HG03139 (cell line): Measurements from ENCODE around the gene FAM53A.

Experiments used
- ATAC-seq: cut with Tn5 transposase; IDR thresholded peaks from one replicate; pipeline ENCODE4 v1.9.1; 2021; ENCODE audit not compliant: unreplicated experiment

Gene FAM53A

DNA sequence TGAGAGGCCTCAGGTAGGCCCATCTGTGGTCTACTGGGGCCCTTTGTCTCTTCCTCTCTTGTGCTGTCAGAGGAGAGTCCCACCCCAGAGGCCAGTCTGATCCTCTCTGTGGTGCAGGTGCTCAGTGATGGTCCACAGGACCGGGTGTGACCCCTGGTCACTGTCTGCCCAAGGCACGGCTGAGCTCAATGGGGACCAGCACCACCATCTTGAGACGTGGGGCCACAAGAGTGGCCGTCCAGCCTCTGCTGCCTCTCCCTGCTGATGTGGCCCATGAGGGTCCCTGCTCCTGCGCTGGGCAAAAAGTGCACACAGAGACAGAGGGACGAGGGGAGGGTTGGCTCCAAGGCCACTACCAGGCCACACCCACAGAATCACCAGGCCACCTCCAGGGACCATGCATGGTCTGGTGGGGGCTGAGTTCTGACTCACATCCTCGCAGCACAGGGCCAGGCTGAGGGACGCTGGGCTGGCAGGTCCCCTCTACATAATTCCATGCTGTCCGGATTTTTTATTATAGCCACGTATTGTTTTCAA is 88.3 kb downstream of the FAM53A start:
- no peak for ATAC-seq

DNA sequence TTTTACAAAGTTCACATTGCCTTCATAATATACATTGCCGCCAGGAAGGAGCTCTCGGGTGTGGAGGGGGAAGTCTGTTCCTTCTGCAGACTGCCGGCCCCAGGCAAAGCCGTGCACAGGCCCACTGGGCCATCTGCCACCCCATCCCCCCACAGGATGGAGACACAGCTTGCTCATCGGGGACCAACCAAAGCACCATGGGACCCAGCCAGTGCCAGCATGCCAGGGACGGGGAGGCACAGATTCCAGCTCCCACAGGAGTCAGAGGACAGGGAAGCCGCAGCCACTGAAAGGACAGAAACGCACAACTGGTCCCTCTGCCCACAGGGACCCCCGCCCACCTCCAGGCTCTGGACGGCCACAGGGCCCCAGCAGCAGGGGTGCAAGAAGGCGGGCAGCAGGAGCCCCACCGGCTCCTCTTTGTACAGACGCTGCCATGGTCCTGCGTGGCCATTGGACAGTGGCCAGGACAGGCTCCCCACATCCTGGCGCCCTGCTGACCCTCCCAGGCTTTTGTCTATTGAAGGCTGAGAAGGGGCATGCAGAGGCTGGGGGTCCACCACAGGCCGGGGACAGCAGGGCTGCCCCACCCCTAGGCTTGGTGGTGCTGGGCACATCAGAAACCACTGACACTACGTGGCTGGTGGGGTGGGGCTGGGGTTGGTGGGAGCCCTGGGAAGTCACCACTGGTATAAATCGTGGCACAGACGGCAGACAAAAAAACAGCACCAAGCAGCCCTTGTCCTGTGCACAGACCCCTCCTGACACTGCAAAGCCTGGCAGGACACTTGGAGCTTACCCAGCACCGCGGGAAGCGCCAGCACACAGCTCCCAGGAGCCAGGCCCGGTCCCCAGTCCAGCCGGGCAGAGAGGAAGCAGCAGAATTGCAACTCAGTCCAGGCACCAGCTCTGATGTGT is 89.0 kb downstream of the FAM53A start:
- no peak for ATAC-seq

DNA sequence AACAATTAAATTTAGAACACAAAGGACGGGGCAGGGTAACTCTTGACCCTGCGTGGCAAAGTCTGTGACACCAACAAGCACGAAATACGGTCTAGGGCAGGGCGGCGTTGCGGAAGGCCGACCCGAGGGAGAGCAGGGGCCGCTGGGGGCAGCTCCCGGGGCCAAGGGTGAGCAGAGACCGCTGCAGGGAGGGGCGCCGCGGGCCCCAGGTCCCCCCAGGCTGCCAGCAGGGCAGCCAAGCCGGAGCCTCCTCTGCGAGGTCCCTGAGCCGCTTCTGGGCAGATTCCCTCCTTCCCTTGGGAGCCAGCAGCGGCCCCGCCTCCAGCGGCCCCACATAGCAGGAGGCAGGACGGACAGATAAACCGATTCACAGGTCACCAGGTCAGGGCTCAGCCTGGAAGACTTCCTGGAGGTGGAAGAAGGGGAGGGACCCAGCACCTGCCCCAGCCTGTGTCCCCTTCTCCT is 90.2 kb downstream of the FAM53A start:
- no peak for ATAC-seq

DNA sequence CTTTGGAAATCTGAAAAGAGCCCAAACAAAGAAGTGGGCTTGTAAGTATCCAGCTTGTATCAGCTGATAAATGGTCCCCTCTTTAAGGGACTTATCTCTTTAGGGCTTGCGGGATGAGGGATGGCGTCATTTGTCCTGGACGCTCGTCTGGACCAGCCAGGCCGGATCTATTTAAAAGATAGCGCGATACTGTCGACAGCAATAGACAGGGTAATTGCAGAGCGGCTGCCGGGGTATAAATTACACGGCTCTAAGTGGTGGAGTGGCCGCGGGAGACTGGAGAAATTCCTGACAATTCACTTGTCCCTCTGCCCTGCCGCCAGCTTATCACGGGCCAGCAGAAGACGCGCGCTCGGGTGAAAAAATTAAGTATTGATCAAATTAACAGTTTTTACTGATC is 90.7 kb downstream of the FAM53A start:
- ATAC-seq = no peak

DNA sequence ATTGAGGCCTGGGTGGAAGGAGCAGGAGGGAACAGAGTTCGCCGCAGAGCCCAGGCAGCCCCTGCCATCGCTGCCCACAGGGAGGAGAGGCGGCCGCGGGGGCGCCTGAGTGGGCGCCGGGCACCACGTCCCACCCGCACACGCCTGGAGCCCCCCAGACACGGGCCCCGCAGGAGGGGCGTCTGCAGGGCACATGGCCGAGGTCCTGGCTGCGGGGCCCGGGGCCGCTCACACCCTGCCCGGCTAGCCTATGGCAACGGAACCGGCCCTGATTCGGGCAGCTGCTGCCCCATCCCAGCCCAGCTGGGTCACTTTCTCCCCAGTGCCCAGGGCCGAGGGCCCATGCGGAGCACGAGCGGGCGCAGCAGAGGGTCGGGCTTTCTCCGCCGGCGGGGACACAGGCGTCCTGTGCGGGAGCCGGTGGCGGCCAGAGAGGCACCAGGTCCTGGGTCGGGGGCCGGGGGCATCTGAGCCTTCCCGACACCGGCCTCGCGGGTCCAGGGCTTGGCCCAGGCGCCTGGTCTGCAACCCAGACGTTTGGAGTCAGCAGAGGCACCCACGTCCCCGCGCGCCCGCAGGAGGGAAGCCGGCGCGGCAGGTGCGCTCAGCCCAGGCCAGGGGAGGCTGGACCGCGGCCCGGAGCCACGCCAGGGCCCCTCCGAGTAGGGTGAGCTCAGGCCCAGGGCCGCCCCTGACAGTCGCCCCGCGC is 91.2 kb downstream of the FAM53A start:
- no peak for ATAC-seq

DNA sequence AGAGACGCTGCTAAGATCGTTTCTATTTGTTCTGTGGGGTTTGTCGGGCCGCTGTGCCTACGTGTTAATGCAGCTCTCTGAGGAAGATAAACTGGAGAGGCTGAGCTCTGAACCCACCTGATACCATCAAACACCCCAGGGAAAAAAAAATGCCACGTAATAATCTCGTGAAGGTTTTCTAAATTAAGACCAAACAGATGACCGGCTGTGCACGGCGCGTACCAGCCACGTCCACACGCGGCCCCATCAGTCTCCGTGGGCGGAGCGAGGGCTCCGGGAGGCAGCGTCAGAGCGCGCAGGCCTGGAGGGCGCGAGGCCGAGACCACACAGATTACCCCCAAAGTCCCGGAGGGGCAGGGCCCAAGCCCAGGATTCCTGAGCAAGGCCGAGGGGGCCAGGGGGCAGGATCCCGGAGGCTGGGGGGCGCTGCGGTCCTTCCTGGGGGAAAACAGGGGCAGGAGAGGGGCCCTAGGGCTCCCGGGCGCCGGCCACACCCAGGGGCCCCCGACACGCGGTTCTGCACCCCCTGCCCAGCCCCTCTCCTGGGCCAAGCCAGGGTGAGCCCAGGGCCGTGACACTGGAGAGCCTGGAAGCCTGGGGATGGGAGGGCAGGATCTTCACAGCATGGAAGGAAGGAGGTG is 91.9 kb downstream of the FAM53A start:
- no peak for ATAC-seq

DNA sequence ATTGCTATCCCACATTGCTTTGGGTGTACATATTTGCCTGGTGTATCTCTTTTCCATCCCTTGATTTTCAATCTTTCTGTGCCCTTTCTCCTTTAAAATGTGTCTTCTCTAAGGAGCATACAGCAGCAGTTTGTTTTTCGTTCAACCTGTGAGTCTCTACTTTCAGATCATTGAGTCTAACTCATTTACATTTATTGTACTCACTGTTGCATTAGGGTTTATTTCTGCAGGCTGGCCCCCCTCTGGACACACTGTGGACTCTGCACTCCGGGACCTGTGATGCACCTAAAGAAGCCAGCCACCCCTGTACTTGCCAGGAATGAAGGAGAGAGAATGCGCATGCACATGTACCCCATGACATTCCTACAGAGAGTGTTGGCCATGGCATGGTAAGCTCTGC is 93.0 kb downstream of the FAM53A start:
- ATAC-seq = no peak

DNA sequence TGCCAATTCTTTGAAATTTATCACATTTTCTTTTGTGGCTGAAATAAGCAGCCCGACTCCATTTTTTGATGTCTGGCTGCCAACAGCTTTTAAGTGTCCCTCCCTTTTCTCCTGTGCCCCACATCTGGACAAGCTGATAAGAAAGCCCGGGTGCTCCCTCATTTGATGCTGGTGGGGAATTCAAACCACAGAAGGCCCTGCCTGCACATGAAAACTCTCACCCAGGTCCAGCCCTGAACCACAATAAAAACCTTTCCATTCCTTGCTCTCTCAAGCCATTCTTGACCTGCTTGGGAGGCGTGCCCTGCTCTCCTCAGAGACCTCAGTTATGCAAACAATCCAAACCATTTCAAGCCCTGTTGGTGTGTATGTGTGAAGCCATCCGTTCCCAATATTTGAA is 93.9 kb downstream of the FAM53A start:
- no peak for ATAC-seq
